Glutamatergic neuron (in vitro differentiated cells): ENCODE measurements around the gene STAT5B. TPM values are rescaled to one million over a fixed set of nuclear protein-coding genes. Genes with fewer than 3 reads are reported as not detected.

Experiments
- DNase-seq: peaks from one replicate; pipeline ENCODE4 v3.0.0; 2022
- H3K27ac Mint-ChIP-seq: one replicate; pipeline ENCODE4 v1.8.0; 2020; ENCODE audit warnings: mild to moderate bottlenecking, mixed read lengths, inconsistent platforms; ENCODE audit not compliant: unreplicated experiment
- H3K27me3 Mint-ChIP-seq: one replicate; pipeline ENCODE4 v1.8.0; 2020; ENCODE audit warnings: mild to moderate bottlenecking, moderate library complexity, mixed read lengths, inconsistent platforms; ENCODE audit not compliant: unreplicated experiment
- H3K36me3 Mint-ChIP-seq: one replicate; pipeline ENCODE4 v1.8.0; 2020; ENCODE audit warnings: mild to moderate bottlenecking, mixed read lengths, inconsistent platforms; ENCODE audit not compliant: unreplicated experiment
- H3K4me1 Mint-ChIP-seq: one replicate; pipeline ENCODE4 v1.8.0; 2020; ENCODE audit warnings: mild to moderate bottlenecking, low read depth, mixed read lengths, inconsistent platforms; ENCODE audit not compliant: unreplicated experiment
- H3K4me3 Mint-ChIP-seq: one replicate; pipeline ENCODE4 v1.8.0; 2020; ENCODE audit warnings: mild to moderate bottlenecking, mixed read lengths, inconsistent platforms; ENCODE audit not compliant: unreplicated experiment
- H3K9me3 Mint-ChIP-seq: one replicate; pipeline ENCODE4 v1.8.0; 2020; ENCODE audit warnings: mild to moderate bottlenecking, moderate library complexity, mixed read lengths, inconsistent platforms; ENCODE audit not compliant: unreplicated experiment
- total RNA-seq: library from RNA; stranded (reverse); fragmentation: NEBNext Ultra II Directional; extraction: Animal tissue kit (Norgen Biotek cat#: 25700); gene quantifications from one replicate; pipeline ENCODE4 v1.2.1, GENCODE V29; 2021; ENCODE audit not compliant: unreplicated experiment
- TF ChIP-seq, protein P1 (sequence below): fragments of 200-600 bp; sonication (generic); IDR thresholded peaks from one replicate; pipeline ENCODE4 v1.5.0; 2021; ENCODE audit not compliant: partially characterized antibody, unreplicated experiment

The STAT5B gene
- total RNA-seq, 1 donor from 2014 or later: 31.9 TPM

DNA sequence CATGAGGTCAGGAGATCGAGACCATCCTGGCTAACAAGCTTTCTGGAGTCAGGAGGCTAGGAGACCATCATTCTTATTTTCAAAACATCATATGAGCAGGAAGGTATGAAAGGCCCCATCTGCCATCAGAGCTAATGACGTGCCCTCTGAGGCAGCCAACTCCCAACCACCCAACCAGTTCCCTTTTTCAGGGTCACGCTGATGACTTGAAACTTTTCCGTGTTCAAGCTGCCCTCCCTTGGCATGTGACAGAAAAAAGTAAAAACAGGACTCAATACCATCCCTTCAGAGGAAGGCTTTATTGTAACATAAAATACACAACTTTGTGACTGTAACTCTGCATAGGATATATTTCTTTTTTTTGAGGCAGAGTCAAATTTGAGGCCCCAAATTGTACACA, 77.3 kb downstream of the STAT5B start:
- Mint-ChIP-seq H3K4me1 (peaks cover 6% of the 10 kb centered on the region), H3K9me3 (peaks cover 6% of the 10 kb centered on the region), H3K27me3 (peaks cover 8% of the 10 kb centered on the region), H3K36me3 (no peaks in the 10 kb centered on the region), H3K4me3 (no peak overlapping the region), H3K27ac (no peak overlapping the region)
- DNase-seq: no peak
- TF ChIP-seq, protein P1, sequence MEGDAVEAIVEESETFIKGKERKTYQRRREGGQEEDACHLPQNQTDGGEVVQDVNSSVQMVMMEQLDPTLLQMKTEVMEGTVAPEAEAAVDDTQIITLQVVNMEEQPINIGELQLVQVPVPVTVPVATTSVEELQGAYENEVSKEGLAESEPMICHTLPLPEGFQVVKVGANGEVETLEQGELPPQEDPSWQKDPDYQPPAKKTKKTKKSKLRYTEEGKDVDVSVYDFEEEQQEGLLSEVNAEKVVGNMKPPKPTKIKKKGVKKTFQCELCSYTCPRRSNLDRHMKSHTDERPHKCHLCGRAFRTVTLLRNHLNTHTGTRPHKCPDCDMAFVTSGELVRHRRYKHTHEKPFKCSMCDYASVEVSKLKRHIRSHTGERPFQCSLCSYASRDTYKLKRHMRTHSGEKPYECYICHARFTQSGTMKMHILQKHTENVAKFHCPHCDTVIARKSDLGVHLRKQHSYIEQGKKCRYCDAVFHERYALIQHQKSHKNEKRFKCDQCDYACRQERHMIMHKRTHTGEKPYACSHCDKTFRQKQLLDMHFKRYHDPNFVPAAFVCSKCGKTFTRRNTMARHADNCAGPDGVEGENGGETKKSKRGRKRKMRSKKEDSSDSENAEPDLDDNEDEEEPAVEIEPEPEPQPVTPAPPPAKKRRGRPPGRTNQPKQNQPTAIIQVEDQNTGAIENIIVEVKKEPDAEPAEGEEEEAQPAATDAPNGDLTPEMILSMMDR: no peak

DNA sequence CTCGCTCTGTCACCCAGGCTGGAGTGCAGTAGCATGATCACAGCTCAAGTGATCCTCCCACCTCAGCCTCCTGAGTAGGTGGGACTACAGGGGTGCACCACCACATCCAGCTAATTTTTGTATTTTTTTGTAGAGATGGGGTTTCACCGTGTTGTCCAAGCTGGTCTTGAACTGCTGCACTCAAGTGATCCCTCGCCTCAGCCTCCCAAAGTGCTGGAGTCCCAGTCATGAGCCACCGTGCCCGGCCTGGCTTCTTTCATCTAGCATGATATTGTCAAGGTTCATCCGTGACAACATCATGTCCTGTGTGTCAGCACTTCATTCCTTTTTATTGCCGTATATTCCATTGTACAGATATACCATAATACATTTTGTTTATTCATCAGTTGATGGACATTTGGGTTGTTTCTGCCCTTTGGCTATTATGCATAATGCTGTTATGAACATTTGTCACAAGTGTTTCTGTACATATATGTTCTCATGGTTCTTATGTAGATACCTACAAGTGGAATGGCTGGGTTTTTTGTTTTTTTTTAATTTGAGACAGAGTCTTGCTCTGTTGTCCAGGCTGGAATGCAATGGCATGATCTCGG, 78.5 kb downstream of the STAT5B start:
- H3K9me3 Mint-ChIP-seq: peaks cover 8% of the 10 kb centered on the region
- no peak overlapping the region for H3K4me3 Mint-ChIP-seq
- peaks cover 8% of the 10 kb centered on the region for H3K27me3 Mint-ChIP-seq
- TF ChIP-seq, protein P1: no peak
- H3K36me3 Mint-ChIP-seq: no peaks in the 10 kb centered on the region
- no peak overlapping the region for H3K27ac Mint-ChIP-seq
- no peak for DNase-seq
- peaks cover 6% of the 10 kb centered on the region for H3K4me1 Mint-ChIP-seq

DNA sequence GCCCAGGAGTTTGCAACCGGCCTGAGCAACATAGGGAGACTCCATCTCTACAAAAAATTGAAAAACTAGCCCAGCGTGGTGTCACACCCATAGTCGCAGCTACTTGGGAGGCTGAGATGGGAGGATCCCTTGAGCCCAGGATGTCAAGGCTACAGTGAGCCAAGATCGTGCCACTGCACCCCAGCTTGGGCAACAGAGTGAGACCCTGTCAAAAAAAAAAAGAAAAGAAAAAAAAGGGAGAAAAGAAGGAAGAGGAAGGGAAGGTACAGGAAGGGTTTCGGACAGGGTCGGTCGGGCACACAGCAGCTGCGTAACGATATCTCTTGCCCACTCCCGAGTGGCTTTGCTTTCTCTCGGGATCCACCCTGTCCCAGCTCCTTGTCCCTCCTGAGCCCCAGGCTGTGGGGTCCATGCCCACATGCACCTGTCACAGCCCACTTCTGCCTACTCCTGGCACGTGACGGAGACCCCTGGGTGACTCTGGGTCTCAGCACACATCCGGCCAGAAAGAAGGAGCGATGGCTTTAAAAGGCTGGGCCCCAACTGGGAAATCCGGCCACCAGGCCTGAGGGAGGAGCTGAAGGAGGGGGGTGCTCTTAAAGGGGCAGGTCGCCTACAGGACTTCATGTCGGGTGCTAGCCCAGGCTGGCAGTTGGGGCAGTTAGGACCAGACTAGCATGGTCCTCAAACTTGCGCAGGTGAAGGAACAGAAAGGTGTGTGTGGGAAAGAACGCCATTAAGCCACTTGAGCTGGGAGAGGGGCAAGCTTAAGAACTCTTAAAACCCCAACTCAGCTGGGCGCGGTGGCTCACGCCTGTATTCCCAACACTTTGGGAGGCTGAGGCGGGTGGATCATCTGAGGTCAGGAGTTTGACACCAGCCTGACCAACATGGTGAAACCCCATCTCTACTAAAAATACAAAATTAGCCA, 82.0 kb downstream of the STAT5B start, which contains the start of gene GHDC:
TSS of gene GHDC (minus strand) at position 526 of the 931 bp plus-strand sequence. CDS start 913 bp downstream, outside the sequence.
- peaks cover 5% of the 10 kb centered on the region for H3K27me3 Mint-ChIP-seq
- TF ChIP-seq, protein P1: no peak
- peak; percentile 74 for DNase-seq
- no peak within 1 kb of the TSS for H3K27ac Mint-ChIP-seq
- H3K4me3 Mint-ChIP-seq: peak within 1 kb of the TSS; percentile 69
- no peaks in the 10 kb centered on the region for H3K36me3 Mint-ChIP-seq
- H3K9me3 Mint-ChIP-seq: peaks cover 5% of the 10 kb centered on the region
- H3K4me1 Mint-ChIP-seq: no peaks in the 10 kb centered on the region

DNA sequence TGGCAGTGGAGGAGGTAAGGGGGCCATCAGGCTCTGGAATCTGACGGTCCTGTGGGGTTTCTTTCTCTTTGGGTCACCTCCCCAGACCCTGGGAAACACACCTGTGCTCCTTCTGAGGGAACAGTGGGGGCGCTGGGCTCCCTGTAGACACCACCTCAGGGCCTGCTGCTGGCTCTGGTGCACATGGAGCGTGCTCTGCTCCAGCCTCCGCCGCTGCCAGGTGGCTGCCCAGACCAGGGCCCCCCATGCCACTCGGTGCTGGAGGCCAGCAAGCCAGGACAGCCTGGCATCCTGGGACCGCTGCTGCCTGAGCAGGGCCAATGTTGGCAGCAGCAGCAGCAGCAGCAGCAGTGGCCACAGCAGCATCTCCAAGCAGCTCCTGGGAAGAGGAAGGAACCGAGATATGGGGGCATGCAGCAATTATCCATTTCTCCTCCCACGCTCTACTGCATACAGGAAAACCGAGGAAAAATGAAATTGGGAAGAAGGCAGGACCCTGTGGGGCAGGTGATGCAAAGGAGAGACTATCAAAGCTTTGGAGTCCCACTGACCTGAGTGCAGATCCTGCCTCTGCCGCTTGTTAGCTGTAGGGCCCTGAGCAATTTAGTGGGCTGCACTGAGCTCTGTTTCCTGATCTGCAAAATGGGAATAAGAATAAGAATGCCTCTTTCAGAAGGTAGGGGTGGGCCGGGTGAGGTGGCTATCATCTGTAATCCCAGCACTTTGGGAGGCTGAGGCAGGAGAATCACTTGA, 82.8 kb downstream of the STAT5B start:
- Mint-ChIP-seq H3K27me3 (peaks cover 5% of the 10 kb centered on the region), H3K36me3 (no peaks in the 10 kb centered on the region), H3K4me1 (no peaks in the 10 kb centered on the region), H3K9me3 (peaks cover 5% of the 10 kb centered on the region), H3K4me3 (peak overlapping the region; percentile 69), H3K27ac (no peak overlapping the region)
- DNase-seq: no peak
- TF ChIP-seq, protein P1: no peak
